ENCODE results near the gene MAMLD1. TPM values are rescaled to one million over a fixed set of nuclear protein-coding genes. Genes with fewer than 3 reads are reported as not detected.
A peak's percentile ranks its signal among the peaks of the same experiment; 100 is the strongest.

Gene MAMLD1
- total RNA-seq, 1 experiment from 2014 or later, result 0.43 TPM

DNA sequence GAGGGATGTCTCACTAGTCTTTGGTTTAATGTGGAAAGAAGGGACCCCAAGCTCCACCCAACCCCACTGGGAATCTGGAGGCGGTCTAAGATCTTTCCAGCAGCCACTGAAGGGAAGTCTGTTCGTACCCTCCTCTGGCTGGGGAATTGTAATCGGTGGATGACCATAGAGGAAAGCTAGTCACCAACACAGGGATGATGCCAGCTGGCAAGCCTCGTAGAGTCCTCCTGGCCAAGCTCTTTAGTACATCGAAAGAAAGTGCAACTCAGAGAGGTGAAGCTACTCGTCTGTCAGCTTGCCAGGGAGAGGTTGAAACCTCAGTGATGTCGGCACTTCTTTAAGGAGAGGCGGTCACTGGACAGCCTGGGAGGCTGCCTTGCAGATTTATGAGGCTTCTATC lies 58.7 kb downstream of the MAMLD1 start:
- peak; percentile 78 for DNase-seq

DNA sequence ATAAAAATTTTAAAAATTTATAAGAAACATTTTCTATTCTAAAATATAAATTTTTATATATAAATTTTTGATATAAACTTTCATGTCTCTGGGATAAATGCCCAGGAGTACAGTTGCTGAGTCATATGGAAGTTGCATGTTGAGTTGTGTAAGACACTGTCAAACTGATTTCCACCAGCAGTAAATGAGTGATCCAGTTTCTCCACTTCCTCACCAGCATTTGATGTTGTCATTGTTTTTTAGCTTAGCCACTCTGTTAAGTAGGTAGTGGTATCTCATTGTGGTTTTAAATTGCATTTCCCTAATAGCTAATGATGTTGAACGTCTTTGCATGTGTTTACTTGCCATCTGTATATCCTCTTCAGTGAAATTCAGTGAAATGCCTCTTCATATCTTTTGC lies 66.5 kb downstream of the MAMLD1 start:
- no peaks in the 10 kb centered on the region for H3K36me3 ChIP-seq
- H3K4me3 ChIP-seq, result no peak overlapping the region
- DNase-seq, result no peak
- H3K27me3 ChIP-seq, result no peaks in the 10 kb centered on the region
- no peaks in the 10 kb centered on the region for H3K9me3 ChIP-seq

More for the DNA sequence above, 58.7 kb downstream of the MAMLD1 start:
- H3K36me3 ChIP-seq, result no peaks in the 10 kb centered on the region
- H3K4me3 ChIP-seq, result no peak overlapping the region
- H3K27me3 ChIP-seq, result no peaks in the 10 kb centered on the region
- no peaks in the 10 kb centered on the region for H3K9me3 ChIP-seq

DNA sequence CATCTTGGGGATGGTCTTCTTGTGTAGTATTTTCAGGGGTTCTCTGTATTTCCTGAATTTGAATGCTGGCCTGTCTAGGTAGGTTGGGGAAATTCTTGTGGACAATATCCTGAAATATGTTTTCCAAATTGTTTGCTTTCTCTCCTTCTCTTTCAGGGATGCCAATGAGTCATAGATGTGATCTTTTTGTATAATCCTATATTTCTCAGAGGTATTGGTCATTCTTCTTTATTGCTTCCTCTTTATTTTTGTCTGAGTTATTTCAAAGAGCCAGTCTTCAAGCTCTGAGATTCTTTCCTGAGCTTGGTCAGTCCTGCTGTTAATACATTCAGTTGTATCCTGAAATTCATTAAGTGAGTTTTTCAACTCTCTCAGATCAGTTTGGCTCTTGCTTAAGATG lies 73.1 kb downstream of the MAMLD1 start:
- H3K36me3 ChIP-seq, result no peaks in the 10 kb centered on the region
- DNase-seq, result no peak
- H3K27me3 ChIP-seq, result no peaks in the 10 kb centered on the region
- H3K4me3 ChIP-seq, result no peak overlapping the region
- H3K9me3 ChIP-seq, result peaks cover 3% of the 10 kb centered on the region; the same call in 1 of the 2 replicates

DNA sequence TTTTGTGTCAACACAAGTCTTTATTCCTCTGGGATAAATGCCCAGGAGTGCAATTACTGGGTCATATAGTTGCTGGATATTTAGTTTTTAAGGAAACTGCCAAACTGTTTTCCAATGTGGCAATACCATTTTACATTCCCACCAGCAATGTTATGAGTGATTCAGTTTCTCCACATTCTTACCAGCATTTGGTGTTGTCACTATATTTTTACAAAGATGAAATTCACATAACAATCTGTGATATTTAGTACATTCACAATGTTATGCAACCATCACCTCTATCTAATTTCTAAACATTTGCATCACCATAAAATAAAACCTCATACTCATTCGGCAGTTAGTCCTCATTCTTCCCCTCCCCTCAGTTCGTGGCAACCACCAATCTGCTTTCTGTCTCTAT lies 75.0 kb downstream of the MAMLD1 start:
- no peak for DNase-seq
- Histone ChIP-seq H3K9me3 (peaks cover 3% of the 10 kb centered on the region; the same call in 1 of the 2 replicates), H3K27me3 (no peaks in the 10 kb centered on the region), H3K36me3 (no peaks in the 10 kb centered on the region), H3K4me3 (no peak overlapping the region)

DNA sequence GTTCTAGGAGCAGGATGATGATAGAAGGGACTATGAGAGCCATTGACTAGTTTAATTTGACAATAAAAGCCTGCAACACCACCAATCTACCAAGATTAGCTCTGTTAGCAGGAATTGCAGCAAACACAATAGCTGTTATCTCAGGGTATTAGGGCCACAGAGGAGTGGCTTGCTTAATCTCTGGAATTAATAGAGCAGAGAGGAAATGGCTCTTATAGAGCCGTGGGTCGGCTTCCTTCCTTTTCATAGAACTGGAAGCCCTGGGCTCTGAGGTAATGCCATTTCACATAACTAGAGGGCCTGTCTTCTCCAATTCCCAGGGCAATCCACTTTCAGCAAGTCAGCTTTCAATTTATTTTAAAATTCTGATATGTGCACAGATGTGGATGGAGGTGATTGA lies 83.0 kb downstream of the MAMLD1 start:
- H3K9me3 ChIP-seq, result no peaks in the 10 kb centered on the region
- DNase-seq, result no peak
- H3K36me3 ChIP-seq, result no peaks in the 10 kb centered on the region
- H3K4me3 ChIP-seq, result no peak overlapping the region
- H3K27me3 ChIP-seq, result no peaks in the 10 kb centered on the region

DNA sequence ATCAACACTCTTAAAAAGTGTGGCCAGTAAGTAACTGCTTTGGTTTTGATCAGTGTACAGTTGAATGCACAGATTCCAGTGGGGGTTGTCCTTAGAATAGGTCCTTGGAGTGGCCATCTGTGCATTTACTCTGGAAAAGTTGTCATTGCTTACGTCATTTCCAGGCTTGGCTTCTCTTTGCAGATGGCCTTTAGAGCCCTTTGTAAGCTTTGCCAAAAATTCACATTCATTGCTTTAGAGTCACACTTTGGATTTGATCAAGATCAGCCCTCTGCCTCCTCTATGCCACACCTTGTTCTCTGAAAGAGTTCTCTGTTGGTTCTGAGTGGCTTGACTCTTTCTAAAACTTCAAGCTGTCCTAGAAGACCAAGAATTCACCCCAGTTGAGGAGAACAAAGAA lies 83.9 kb downstream of the MAMLD1 start:
- H3K27me3 ChIP-seq, result no peaks in the 10 kb centered on the region
- DNase-seq, result no peak
- no peak overlapping the region for H3K4me3 ChIP-seq
- no peaks in the 10 kb centered on the region for H3K9me3 ChIP-seq
- no peaks in the 10 kb centered on the region for H3K36me3 ChIP-seq

DNA sequence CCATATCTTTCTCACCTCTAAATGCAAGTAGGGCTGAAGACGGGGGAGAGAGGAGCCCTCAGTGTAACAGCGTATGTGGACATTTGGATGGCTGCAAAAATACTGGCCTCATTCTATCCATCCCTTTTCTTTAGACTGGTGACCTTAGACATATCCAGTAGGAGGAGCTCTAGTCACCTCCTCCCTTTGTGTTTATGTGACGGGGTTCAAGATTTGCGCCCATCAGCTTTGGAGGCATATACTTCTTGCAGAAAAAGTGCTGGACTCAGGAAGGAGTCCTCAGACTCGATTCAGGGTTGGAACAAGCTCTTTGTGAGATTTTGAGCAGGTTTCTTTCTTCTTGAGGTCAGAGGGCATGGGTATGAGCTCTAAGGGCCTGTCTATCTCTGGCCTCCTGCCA lies 86.2 kb downstream of the MAMLD1 start:
- H3K27me3 ChIP-seq, result no peaks in the 10 kb centered on the region
- H3K36me3 ChIP-seq, result no peaks in the 10 kb centered on the region
- H3K9me3 ChIP-seq, result no peaks in the 10 kb centered on the region
- H3K4me3 ChIP-seq, result no peak overlapping the region
- DNase-seq, result no peak

DNA sequence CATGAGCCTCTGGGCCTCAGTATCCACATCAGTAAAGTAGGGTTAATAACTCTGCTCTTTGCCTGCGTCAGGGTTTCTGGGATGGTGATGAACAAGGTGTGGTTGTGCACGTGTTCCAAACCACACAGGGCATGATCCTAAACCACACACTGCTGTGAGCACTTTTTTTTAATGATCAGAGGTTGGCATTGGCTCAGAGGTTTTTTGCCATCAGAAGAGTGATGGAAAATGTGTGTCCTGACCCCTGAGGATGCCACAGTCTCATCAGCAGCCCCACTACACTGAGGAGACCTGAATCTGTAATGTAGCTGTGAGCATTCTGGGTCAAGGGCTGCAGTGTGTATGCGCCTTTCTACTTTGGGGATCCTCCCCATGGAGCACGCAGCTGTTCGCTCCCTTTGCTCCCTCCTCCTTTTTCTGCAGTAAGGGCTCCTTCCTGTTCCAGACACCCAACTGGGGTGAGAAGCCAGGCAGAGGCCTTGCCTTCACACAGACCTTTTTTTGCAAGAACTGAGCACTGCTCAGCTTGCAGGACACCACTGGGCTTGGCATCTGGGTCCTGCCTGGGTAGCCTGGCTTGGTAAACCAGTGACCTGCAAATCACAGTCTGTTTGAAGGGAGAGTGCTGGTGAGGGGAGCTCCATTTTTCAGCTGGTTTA lies 87.5 kb downstream of the MAMLD1 start:
- DNase-seq, result no peak
- Histone ChIP-seq H3K4me3 (no peak overlapping the region), H3K36me3 (no peaks in the 10 kb centered on the region), H3K27me3 (no peaks in the 10 kb centered on the region), H3K9me3 (no peaks in the 10 kb centered on the region)

DNA sequence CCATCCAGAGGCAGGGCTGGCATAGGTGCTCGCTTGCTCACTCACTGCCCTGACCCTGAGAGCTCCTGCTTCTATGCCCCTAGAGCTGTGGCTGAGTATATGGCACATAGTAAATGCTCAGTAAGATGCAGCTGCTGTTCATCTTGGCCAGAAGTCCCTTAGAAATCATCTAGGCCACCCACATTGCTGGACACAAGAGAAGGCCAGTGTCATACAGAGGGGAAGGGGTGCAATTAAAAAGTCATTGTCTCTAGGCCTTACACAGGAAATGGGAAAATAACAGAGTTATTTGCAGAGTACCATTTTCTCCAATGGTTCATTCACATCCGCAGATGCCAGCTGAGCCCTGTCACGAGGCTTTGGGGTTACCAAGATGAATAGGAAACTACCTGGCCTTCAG lies 88.8 kb downstream of the MAMLD1 start:
- H3K36me3 ChIP-seq, result no peaks in the 10 kb centered on the region
- H3K27me3 ChIP-seq, result no peaks in the 10 kb centered on the region
- H3K4me3 ChIP-seq, result no peak overlapping the region
- no peaks in the 10 kb centered on the region for H3K9me3 ChIP-seq
- no peak for DNase-seq

DNA sequence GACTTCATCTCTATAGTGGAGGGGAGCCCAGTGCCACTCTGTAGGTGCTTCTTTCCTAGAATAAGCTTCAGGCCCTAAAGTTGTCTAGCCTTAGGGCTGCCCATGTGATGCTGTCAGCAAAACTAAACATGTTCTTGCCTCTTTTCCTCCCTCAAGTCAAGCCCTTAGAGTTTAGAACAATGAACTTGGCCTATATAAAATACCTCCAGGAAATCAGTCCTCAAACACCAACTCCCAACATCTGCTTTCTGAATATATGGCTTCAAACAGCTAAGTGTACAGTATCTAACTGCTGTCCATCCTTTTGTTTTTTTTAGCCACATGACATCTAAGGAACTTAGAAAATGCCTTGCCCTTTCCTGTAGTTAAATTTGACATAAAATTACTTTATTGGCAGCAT lies 91.0 kb downstream of the MAMLD1 start:
- H3K4me3 ChIP-seq, result no peak overlapping the region
- no peak for DNase-seq
- no peaks in the 10 kb centered on the region for H3K9me3 ChIP-seq
- no peaks in the 10 kb centered on the region for H3K27me3 ChIP-seq
- H3K36me3 ChIP-seq, result no peaks in the 10 kb centered on the region

DNA sequence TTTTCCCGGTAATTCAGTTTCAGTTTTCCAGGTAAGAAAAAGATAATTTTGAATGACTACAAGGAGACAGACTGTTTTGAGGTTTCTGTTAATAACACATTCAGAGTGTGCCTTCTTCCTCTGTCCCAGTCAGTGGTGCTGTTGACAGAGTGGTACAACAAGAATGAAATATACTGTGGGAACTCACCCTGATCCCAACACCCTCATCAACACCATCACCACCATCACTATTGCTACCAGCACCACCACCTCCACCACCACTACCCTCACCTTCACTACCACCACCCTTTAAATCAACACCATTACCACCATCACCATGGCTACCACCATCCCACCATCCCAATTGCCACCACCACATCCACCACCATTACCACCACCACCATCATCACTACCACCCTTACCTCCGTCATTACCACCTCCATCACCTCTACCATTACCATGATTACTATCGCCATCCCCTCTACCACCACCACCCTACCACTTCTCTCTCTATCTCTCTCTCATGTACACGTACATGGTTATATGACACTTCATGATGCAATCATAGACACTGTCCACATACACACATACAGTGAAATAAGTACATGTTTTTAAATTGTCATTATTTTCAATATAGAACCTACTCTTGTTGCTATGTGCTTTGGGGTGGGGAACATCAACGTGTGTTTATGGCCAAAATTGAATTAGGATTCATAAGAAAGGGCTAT lies 91.5 kb downstream of the MAMLD1 start:
- Histone ChIP-seq H3K36me3 (no peaks in the 10 kb centered on the region), H3K4me3 (no peak overlapping the region), H3K27me3 (no peaks in the 10 kb centered on the region), H3K9me3 (no peaks in the 10 kb centered on the region)
- no peak for DNase-seq

DNA sequence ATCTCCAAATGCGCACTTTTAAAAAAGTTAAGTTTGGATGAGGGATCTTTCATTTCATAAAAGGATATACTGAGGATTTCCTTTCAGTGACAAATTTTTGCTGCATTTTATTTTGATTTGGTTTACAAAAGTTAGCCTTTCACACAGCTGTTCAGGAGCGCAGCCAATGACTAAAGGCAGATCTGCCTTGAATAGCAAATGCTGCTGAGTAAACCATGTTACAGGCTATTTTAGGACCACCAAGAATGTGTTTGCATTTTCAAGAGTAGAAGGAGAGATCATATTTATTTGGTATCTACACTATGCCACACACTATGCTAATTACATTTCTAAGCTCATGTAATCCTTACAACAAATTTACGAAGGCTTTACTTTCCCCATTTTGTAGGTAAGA lies 92.1 kb downstream of the MAMLD1 start:
- H3K36me3 ChIP-seq, result no peaks in the 10 kb centered on the region
- H3K9me3 ChIP-seq, result no peaks in the 10 kb centered on the region
- H3K27me3 ChIP-seq, result no peaks in the 10 kb centered on the region
- H3K4me3 ChIP-seq, result no peak overlapping the region
- no peak for DNase-seq

DNA sequence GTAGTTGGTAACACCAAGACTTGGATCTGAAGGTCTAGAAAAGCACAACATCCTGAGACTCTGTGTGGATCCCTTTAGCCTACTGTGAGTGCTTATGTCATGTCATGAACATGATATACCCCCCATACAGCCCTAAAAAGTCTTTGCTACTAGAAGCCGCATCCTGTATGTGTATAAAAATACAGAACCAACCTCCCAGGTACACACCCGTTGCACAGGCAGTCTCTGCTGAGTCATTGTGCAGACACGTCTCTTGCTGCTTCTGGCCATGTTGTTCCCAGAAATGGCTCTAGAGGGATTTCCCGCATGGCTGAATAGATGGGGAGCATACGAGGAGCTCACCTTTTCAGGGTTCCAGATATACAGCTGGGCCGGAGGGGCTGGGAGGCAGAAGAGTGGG lies 93.3 kb downstream of the MAMLD1 start:
- Histone ChIP-seq H3K9me3 (no peaks in the 10 kb centered on the region), H3K36me3 (no peaks in the 10 kb centered on the region), H3K27me3 (no peaks in the 10 kb centered on the region), H3K4me3 (no peak overlapping the region)
- no peak for DNase-seq

DNA sequence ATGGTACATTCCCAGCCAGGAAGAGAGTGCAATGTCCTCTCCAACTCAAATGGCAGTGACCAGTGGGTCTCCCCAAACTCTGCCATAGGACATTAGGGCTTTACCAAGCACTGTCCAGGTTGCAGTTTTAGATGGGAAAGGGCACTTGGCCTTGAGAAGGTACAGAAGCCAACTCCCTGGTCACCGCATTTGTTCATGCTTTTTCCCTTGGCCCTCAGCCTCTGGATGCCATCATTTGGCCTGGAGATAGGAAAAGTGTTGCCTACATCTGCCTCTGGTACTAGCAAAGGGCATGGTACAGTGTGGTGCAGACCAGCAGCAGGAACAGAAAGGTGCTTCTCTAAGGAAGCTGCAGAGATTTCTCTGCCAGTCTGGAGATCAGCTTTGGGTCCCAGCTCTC lies 93.8 kb downstream of the MAMLD1 start:
- H3K36me3 ChIP-seq, result no peaks in the 10 kb centered on the region
- no peaks in the 10 kb centered on the region for H3K9me3 ChIP-seq
- no peak for DNase-seq
- H3K27me3 ChIP-seq, result no peaks in the 10 kb centered on the region
- no peak overlapping the region for H3K4me3 ChIP-seq

DNA sequence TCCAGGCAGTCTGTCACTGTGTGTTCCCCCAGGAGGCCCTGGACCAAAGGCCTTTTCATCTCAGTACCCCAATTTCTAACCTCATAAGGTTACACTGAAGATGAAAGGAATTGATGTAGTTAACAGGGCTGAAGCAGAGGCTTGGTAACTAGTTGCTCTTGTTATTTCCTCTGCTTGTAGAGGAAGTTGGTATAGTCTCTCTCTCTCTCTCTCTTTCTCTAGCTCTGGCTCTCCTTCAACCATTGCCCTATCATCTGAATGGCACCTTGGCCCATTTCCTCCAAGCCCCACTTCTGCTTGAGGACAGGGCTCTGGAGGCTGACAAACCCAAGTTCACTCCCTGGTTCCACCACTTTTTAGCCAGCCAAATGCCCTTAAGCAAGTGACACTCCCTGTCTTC lies 96.1 kb downstream of the MAMLD1 start:
- no peak for DNase-seq
- H3K9me3 ChIP-seq, result no peaks in the 10 kb centered on the region
- H3K27me3 ChIP-seq, result no peaks in the 10 kb centered on the region
- no peaks in the 10 kb centered on the region for H3K36me3 ChIP-seq
- H3K4me3 ChIP-seq, result no peak overlapping the region

DNA sequence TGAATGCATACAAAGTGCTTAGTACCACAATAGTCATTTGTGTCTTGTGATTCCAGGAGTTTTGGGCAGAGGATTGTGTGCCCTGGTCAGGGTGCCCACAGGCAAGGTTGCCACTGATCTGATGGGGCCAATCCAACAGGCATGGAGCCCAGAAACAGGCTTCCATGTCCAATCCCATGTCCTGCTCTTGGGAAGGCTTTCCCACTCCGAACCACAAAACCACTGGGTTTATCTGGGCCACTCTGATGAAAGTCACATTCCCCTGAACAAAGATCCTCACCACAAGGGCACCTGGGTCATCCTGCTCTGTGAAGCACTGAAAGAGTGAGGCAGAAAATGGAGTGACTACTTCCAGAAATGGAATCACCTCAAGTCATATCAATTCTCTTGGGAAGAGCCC lies 96.9 kb downstream of the MAMLD1 start:
- Histone ChIP-seq H3K4me3 (no peak overlapping the region), H3K27me3 (no peaks in the 10 kb centered on the region), H3K36me3 (no peaks in the 10 kb centered on the region), H3K9me3 (no peaks in the 10 kb centered on the region)
- no peak for DNase-seq

DNA sequence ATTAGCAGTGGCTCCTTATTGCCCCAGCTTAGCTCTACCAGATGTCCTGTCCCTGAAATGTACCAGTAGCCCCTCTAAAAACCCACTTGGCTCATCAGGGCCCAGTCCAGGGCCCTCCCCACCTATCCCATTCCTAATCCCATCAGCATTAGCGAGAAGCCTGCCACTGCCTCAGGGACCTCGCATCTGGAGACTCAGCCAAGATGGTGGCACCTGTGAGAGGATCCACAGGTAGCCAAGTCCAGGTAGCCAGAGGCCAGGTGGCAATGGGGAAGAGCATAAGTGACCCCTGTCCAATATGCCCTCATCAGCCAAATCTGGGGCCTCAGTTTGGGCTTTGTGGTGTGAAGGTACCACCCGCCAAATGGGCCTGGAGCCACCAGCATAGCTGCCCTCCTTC lies 97.7 kb downstream of the MAMLD1 start:
- H3K9me3 ChIP-seq, result no peaks in the 10 kb centered on the region
- H3K36me3 ChIP-seq, result no peaks in the 10 kb centered on the region
- H3K27me3 ChIP-seq, result no peaks in the 10 kb centered on the region
- no peak for DNase-seq
- no peak overlapping the region for H3K4me3 ChIP-seq

DNA sequence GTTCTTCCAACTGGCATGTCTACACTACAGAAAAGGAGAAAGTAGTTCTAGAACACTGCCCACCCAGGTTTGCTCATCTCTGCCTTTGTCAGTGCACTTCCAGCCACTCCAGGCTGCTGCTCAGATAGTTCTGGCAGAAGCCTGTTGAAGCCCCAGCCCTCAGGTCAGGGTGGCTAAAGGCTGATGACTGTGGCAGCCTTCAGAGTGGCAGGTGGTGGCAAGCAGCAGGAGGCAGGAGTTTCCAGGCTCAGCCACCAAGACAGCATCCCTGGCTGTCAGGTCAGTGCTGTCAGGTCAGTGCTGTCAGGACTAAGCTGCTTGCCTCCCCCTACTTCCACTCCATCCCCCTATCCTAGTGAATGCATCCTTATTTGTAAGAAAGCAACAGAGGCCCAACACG lies 100.4 kb downstream of the MAMLD1 start:
- no peak overlapping the region for H3K4me3 ChIP-seq
- H3K9me3 ChIP-seq, result no peaks in the 10 kb centered on the region
- no peak for DNase-seq

More for the DNA sequence above, 100.4 kb downstream of the MAMLD1 start:
- Histone ChIP-seq H3K27me3 (no peaks in the 10 kb centered on the region), H3K36me3 (no peaks in the 10 kb centered on the region)
